HG03135 (cell line): ENCODE data around the gene CRIM1.

Source experiments
- ATAC-seq: cut with Tn5 transposase; IDR thresholded peaks from one replicate; pipeline ENCODE4 v1.9.1; 2021; ENCODE audit warnings: mild to moderate bottlenecking, moderate library complexity; ENCODE audit not compliant: unreplicated experiment

CRIM1 gene

GRCh38 chr2:36477746-36478145, 122.2 kb downstream of the CRIM1 start:
- ATAC-seq = no peak

- no peak for ATAC-seq
These were observed 122.8 kb downstream of the CRIM1 start for GRCh38 chr2:36478332-36478738.

- ATAC-seq = no peak
These were observed 123.4 kb downstream of the CRIM1 start for GRCh38 chr2:36478999-36479398.

- ATAC-seq = no peak
These were observed 123.8 kb downstream of the CRIM1 start for GRCh38 chr2:36479406-36479805.

- ATAC-seq = no peak
These were observed 124.5 kb downstream of the CRIM1 start for GRCh38 chr2:36480028-36480427.

GRCh38 chr2:36480636-36481035, 125.1 kb downstream of the CRIM1 start:
- no peak for ATAC-seq

GRCh38 chr2:36481709-36482108, 126.1 kb downstream of the CRIM1 start:
- ATAC-seq = no peak

- no peak for ATAC-seq
These were observed 127.1 kb downstream of the CRIM1 start for GRCh38 chr2:36482576-36483214.

- ATAC-seq = no peak
These were observed 127.7 kb downstream of the CRIM1 start for GRCh38 chr2:36483290-36483689.

- no peak for ATAC-seq
These were observed 128.9 kb downstream of the CRIM1 start for GRCh38 chr2:36484454-36484853.

- no peak for ATAC-seq
These were observed 129.9 kb downstream of the CRIM1 start for GRCh38 chr2:36485521-36485920.

GRCh38 chr2:36486521-36487044, 131.0 kb downstream of the CRIM1 start:
- ATAC-seq = no peak

GRCh38 chr2:36487947-36488346, 132.4 kb downstream of the CRIM1 start:
- ATAC-seq = no peak

GRCh38 chr2:36489281-36489680, 133.7 kb downstream of the CRIM1 start:
- no peak for ATAC-seq

GRCh38 chr2:36490749-36491148, 135.2 kb downstream of the CRIM1 start:
- no peak for ATAC-seq

GRCh38 chr2:36492216-36492945, 136.8 kb downstream of the CRIM1 start:
- no peak for ATAC-seq

GRCh38 chr2:36493306-36493705, 137.7 kb downstream of the CRIM1 start:
- ATAC-seq = no peak

GRCh38 chr2:36497570-36498163, 142.1 kb downstream of the CRIM1 start:
- ATAC-seq = no peak

- no peak for ATAC-seq
These were observed 143.7 kb downstream of the CRIM1 start for GRCh38 chr2:36499128-36499820.

- no peak for ATAC-seq
These were observed 144.5 kb downstream of the CRIM1 start for GRCh38 chr2:36500072-36500471.

- no peak for ATAC-seq
These were observed 146.5 kb downstream of the CRIM1 start for GRCh38 chr2:36502081-36502480.
